HepG2 (cell line): ENCODE data around the gene STAP2. TPM values are rescaled to one million over a fixed set of nuclear protein-coding genes. Genes with fewer than 3 reads are reported as not detected.

ENCODE experiments used
- ATAC-seq: fragments of 200-7000 bp; cut with Tn5 transposase; 3 replicates; pipeline ENCODE4 v1.9.1; 2020; ENCODE audit warnings: mild to moderate bottlenecking, moderate library complexity
- BruUV-seq: library from RNA; stranded (reverse); fragments of 400-500 nt; replicated peaks from 2 replicates; lab custom pipeline; 2021; lab: Mats Ljungman, UMichigan
- CTCF ChIA-PET: fragments of 300-600 bp; formaldehyde crosslinking; extraction: SDS; loops from one replicate; lab custom pipeline; 2021; ENCODE audit warnings: low total read pairs, inconsistent platforms, low intra/inter-chr PET ratio; lab: Yijun Ruan, JAX
- POLR2A ChIA-PET: fragments of 350-600 bp; sonication (Branson Sonifier 250); formaldehyde crosslinking; loops from one replicate; lab custom pipeline; 2020; ENCODE audit warnings: antibody characterized with exemption, inconsistent platforms; lab: Yijun Ruan, JAX
- DNase-seq: peaks from one replicate; pipeline ENCODE4 v3.0.0-alpha.2; 2015; ENCODE audit warnings: low spot score
- FAIRE-seq: peaks from 3 replicates; lab custom pipeline; 2011; peaks lifted over from hg19 to GRCh38; lab: Jason Lieb, UNC
- H2AFZ ChIP-seq: one replicate; pipeline ENCODE4 v1.6.1; 2011; ENCODE audit warnings: low read length, inconsistent platforms
- H3K27ac ChIP-seq: fragments of 300-600 bp; 3 replicates; pipeline ENCODE4 v1.8.0; 2011; ENCODE audit warnings: mixed run types, mild to moderate bottlenecking, mixed read lengths, low read length, inconsistent platforms; ENCODE audit not compliant: insufficient read depth; ENCODE audit errors: extremely low read length
- H3K27me3 ChIP-seq, 2 experiments: fragments of 200-600 bp in 1 of 2; 2 replicates in 1 of 2; 3 replicates in 1 of 2; pipeline versions ENCODE4 v1.6.0 to v1.8.0; 2011; ENCODE audit warnings: low read length in 2 of 2, mild to moderate bottlenecking in 2 of 2, moderate library complexity in 2 of 2, inconsistent platforms in 1 of 2; ENCODE audit not compliant: insufficient read depth in 2 of 2, control insufficient read depth in 1 of 2
- H3K36me3 ChIP-seq, 2 experiments: fragments of 200-600 bp in 1 of 2; replicated peaks in 1 of 2; 2 replicates in 1 of 2; 3 replicates in 1 of 2; pipeline versions ENCODE4 v1.5.1 to v1.8.0; 2011; ENCODE audit warnings: low read length in 2 of 2, inconsistent platforms in 1 of 2; ENCODE audit not compliant: insufficient read depth in 2 of 2, control insufficient read depth in 1 of 2
- H3K4me1 ChIP-seq: 2 replicates; pipeline ENCODE4 v1.5.1; 2012; ENCODE audit warnings: low read length, inconsistent platforms; ENCODE audit not compliant: insufficient read depth
- H3K4me2 ChIP-seq: 2 replicates; pipeline ENCODE4 v1.6.0; 2011; ENCODE audit warnings: low read depth, low read length, inconsistent platforms
- H3K4me3 ChIP-seq, 3 experiments: fragments of 200-600 bp in 1 of 3; sonication (generic), shearing (Covaris generic) in 1 of 3; replicated peaks in 1 of 3; 2 replicates each; pipeline ENCODE4 v1.5.1; 2011 to 2016; ENCODE audit warnings: low read length in 3 of 3, inconsistent platforms in 2 of 3, low read depth in 2 of 3, mild to moderate bottlenecking in 2 of 3, control low read depth in 1 of 3, mixed read lengths in 1 of 3; ENCODE audit not compliant: insufficient read depth in 1 of 3
- H3K79me2 ChIP-seq: one replicate; pipeline ENCODE4 v1.6.1; 2011; ENCODE audit warnings: low read length, inconsistent platforms; ENCODE audit not compliant: insufficient read depth
- H3K9ac ChIP-seq: 2 replicates; pipeline ENCODE4 v1.6.0; 2011; ENCODE audit warnings: mild to moderate bottlenecking, low read depth, low read length, inconsistent platforms; ENCODE audit not compliant: insufficient read depth
- H3K9me3 ChIP-seq: 2 replicates; pipeline ENCODE4 v1.5.1; 2012; ENCODE audit warnings: mild to moderate bottlenecking, low read length
- H4K20me1 ChIP-seq: 2 replicates; pipeline ENCODE4 v1.6.0; 2011; ENCODE audit warnings: inconsistent platforms, mild to moderate bottlenecking, low read length, moderate library complexity; ENCODE audit not compliant: insufficient read depth
- ADNP ChIP-seq: sonication (generic); formaldehyde crosslinking; IDR thresholded peaks from 2 replicates; pipeline ENCODE4 v1.4.0; 2020; ENCODE audit warnings: missing genetic modification reagents
- FIP1L1 ChIP-seq: fragments of 200-400 bp; formaldehyde crosslinking; IDR thresholded peaks from 2 replicates; pipeline ENCODE4 v1.6.1; 2018; ENCODE audit warnings: low read depth, mild to moderate bottlenecking, low read length, moderate library complexity, borderline replicate concordance; ENCODE audit not compliant: insufficient read depth
- HIVEP1 ChIP-seq: sonication (generic); formaldehyde crosslinking; IDR thresholded peaks from 2 replicates; pipeline ENCODE4 v1.4.0; 2020; ENCODE audit warnings: mild to moderate bottlenecking, missing genetic modification reagents
- HNRNPL ChIP-seq: fragments of 200-400 bp; formaldehyde crosslinking; IDR thresholded peaks from 2 replicates; pipeline ENCODE4 v1.6.1; 2017; ENCODE audit warnings: mild to moderate bottlenecking, low read depth, low read length
- MAX ChIP-seq: IDR thresholded peaks from 2 replicates; pipeline ENCODE4 v1.6.1; 2012; ENCODE audit warnings: inconsistent platforms
- TIGD3 ChIP-seq: sonication (generic); formaldehyde crosslinking; IDR thresholded peaks from 2 replicates; pipeline ENCODE4 v1.5.1; 2020; ENCODE audit warnings: mild to moderate bottlenecking, missing genetic modification reagents, borderline replicate concordance
- XBP1 ChIP-seq: sonication (generic); formaldehyde crosslinking; IDR thresholded peaks from 2 replicates; pipeline ENCODE4 v1.5.0; 2020; ENCODE audit warnings: missing genetic modification reagents
- ZC3H4 ChIP-seq: sonication (generic); formaldehyde crosslinking; IDR thresholded peaks from 2 replicates; pipeline ENCODE4 v1.4.0; 2020; ENCODE audit warnings: missing genetic modification reagents, borderline replicate concordance
- ZNF24 ChIP-seq: fragments of 450-650 bp; IDR thresholded peaks from 2 replicates; pipeline ENCODE4 v1.6.1; 2017; ENCODE audit warnings: antibody characterized with exemption, mild to moderate bottlenecking
- ZNF605 ChIP-seq: sonication (generic); formaldehyde crosslinking; IDR thresholded peaks from 2 replicates; pipeline ENCODE4 v1.8.0; 2022; ENCODE audit warnings: mild to moderate bottlenecking, missing genetic modification reagents
- ZXDC ChIP-seq: sonication (generic); formaldehyde crosslinking; IDR thresholded peaks from 2 replicates; pipeline ENCODE4 v1.5.0; 2020; ENCODE audit warnings: mild to moderate bottlenecking, missing genetic modification reagents
- WGBS: methylation state at CpG from one replicate; pipeline ENCODE4 v1.1.6; 2017; ENCODE audit warnings: low lambda C conversion rate; 5-methylcytosine and 5-hydroxymethylcytosine counted together
- in situ Hi-C: cut with HindIII; loops from 2 replicates; pipeline ENCODE4 v1.10.0; 2017; ENCODE audit warnings: low pct_unique_long_range_greater_than_20kb; ENCODE audit not compliant: extremely low pct_ligation_motif_present
- intact Hi-C: fragments of 100-400 bp; cut with micrococcal nuclease; formaldehyde crosslinking; loops from one replicate; pipeline ENCODE4 v1.10.0; 2022; ENCODE audit not compliant: unreplicated experiment
- polyA plus RNA-seq, 8 experiments: library from polyadenylated mRNA; depleted of rRNA in 3 of 8; stranded (reverse) in 7 of 8; unstranded in 1 of 8; fragments of >200 nt; fragmentation: Illumina TruSeq in 4 of 8; extraction: Trizol in 4 of 8; gene quantifications; 2 replicates each; pipeline versions ENCODE4 v1.2.1 to v1.2.3, GENCODE V29; 2011 to 2016; ENCODE audit warnings: low read depth in 4 of 8, missing spikeins in 1 of 8, mixed read lengths in 1 of 8; ENCODE audit not compliant: insufficient read depth in 1 of 8
- total RNA-seq, 5 experiments: library from RNA; depleted of rRNA; stranded (reverse); fragments of >200 nt; fragmentation: Illumina TruSeq; extraction: Trizol; gene quantifications; 2 replicates each; pipeline ENCODE4 v1.2.3, GENCODE V29; 2016; ENCODE audit warnings: low read depth in 1 of 5
- TF ChIP-seq, protein P1 (sequence below): sonication (generic); formaldehyde crosslinking; IDR thresholded peaks from 2 replicates; pipeline ENCODE4 v1.8.0; 2022; ENCODE audit warnings: mild to moderate bottlenecking, missing genetic modification reagents, borderline replicate concordance
- TF ChIP-seq, protein P2 (sequence below): sonication (generic); formaldehyde crosslinking; IDR thresholded peaks from 2 replicates; pipeline ENCODE4 v1.8.0; 2022; ENCODE audit warnings: missing genetic modification reagents, low read depth, mild to moderate bottlenecking, borderline replicate concordance
- TF ChIP-seq, protein P3 (sequence below): sonication (generic); formaldehyde crosslinking; IDR thresholded peaks from 2 replicates; pipeline ENCODE4 v1.4.0; 2020; ENCODE audit warnings: missing genetic modification reagents, mild to moderate bottlenecking, borderline replicate concordance

STAP2 gene
- total and polyA plus RNA-seq, 2 of the 13 experiments (the other 11 are each of a cell fraction or from before 2014, with no cell fraction given): 39.0 to 43.7 TPM

DNA sequence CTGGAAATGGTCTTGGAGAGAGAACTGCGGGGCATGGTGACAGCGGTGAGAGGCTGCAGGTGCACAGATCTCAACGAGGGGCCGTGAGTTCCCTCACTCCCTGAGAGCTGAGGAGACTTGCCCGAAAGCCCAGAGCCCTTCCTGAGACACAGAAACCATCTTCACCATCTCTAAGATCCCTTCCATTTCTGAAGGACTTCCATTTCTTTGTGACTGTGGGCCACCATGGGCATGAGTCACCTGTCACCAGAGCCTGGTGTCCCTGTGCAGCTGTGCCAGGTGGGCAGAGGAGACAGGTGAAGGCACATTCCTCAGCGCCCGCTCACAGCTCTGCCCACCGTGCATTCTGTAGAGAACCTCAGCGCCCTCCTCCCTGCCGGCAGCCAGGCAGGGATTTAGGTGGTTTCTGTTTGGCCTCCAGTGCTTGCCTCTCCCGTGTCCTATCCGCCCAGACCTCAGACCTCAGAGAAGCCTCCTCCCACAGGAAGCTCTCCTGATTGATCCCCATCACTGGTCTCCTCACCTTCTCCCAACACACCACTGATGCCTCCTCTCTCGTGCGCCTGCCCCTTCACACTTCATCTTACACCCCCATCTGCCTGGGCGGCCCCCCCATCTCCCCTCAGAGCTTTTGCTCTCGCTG lies 37.5 kb upstream of the STAP2 start:
- in situ Hi-C loops: no loop called here
- DNase-seq (no peak), ATAC-seq (no peak), FAIRE-seq (no peak)
- H3K9me3 ChIP-seq: no peaks in the 10 kb centered on the region
- POLR2A ChIA-PET: interaction anchor here (0.9 to 4.8 kb wide), 13 partner anchors 9 to 109 kb away, joined by 3 to 64 read pairs (median 9); partner anchors contain the start of genes CHAF1A, HDGFL2 and MPND
- peaks cover 71% of the 10 kb centered on the region for H3K79me2 ChIP-seq
- no peak overlapping the region for H2AFZ ChIP-seq
- peaks cover 6% of the 10 kb centered on the region; the same call in 1 of the 2 replicates for H4K20me1 ChIP-seq
- CTCF ChIA-PET: interaction anchor here (3.1 kb wide), 1 partner anchor 25 kb away, joined by 27 read pairs; the partner anchor contains the start of genes CHAF1A and SH3GL1
- H3K4me1 ChIP-seq: peaks cover 42% of the 10 kb centered on the region
- no peak overlapping the region for H3K9ac ChIP-seq
- TF ChIP-seq ZNF605 (CRISPR knock-in tag): no peak
- TF ChIP-seq TIGD3 (CRISPR knock-in tag): no peak
- no peak for TF ChIP-seq ZC3H4
- TF ChIP-seq MAX: no peak
- TF ChIP-seq, protein P1, sequence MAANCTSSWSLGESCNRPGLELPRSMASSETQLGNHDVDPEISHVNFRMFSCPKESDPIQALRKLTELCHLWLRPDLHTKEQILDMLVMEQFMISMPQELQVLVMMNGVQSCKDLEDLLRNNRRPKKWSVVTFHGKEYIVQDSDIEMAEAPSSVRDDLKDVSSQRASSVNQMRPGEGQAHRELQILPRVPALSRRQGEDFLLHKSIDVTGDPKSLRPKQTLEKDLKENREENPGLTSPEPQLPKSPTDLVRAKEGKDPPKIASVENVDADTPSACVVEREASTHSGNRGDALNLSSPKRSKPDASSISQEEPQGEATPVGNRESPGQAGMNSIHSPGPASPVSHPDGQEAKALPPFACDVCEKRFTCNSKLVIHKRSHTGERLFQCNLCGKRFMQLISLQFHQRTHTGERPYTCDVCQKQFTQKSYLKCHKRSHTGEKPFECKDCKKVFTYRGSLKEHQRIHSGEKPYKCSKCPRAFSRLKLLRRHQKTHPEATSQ (CRISPR knock-in tag): no peak
- no peak for TF ChIP-seq ZXDC (CRISPR knock-in tag)
- TF ChIP-seq HIVEP1 (CRISPR knock-in tag): no peak
- TF ChIP-seq, protein P2, sequence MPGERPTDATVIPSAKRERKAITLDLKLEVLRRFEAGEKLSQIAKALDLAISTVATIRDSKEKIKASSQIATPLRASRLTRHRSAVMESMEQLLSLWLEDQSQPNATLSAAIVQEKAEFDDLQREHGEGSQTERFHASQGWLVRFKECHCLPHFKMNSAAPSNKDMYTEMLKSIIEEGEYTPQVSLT (CRISPR knock-in tag): no peak
- TF ChIP-seq ZNF24: no peak
- 0 out of 2 replicates have a peak, but pooled peaks have one; percentile 46 for TF ChIP-seq HNRNPL
- TF ChIP-seq ADNP (CRISPR knock-in tag): no peak
- no peak for TF ChIP-seq XBP1
- TF ChIP-seq FIP1L1: 0 out of 2 replicates have a peak, but pooled peaks have one; percentile 1
- TF ChIP-seq, protein P3, sequence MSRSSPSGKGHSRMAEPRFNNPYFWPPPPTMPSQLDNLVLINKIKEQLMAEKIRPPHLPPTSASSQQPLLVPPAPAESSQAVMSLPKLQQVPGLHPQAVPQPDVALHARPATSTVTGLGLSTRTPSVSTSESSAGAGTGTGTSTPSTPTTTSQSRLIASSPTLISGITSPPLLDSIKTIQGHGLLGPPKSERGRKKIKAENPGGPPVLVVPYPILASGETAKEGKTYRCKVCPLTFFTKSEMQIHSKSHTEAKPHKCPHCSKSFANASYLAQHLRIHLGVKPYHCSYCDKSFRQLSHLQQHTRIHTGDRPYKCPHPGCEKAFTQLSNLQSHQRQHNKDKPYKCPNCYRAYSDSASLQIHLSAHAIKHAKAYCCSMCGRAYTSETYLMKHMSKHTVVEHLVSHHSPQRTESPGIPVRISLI (CRISPR knock-in tag): no peak
- 89% methylated on average over 8 of the region's 16 CpGs for WGBS
- H3K27me3 ChIP-seq: no peaks in the 10 kb centered on the region
- peaks cover 4 to 26% of the 10 kb centered on the region in 2 experiments; a peak in 4 of 5 replicates for H3K36me3 ChIP-seq
- no TSS peak for BruUV-seq
- peak overlapping the region; percentile 64 for H3K4me2 ChIP-seq
- intact Hi-C loops: no loop called here
- H3K4me3 ChIP-seq: no peak overlapping the region; a peak in 1 of 6 replicates
- peak overlapping the region; percentile 84 for H3K27ac ChIP-seq
